Stimulated activated naive CD4-positive, alpha-beta T cell (primary cell): ENCODE data around the gene PLCG1.

Source experiments
- DNase-seq, 6 experiments: peaks; one replicate each; lab custom pipeline; 2025; lab: John Stamatoyannopoulos, UW

PLCG1 gene

DNA sequence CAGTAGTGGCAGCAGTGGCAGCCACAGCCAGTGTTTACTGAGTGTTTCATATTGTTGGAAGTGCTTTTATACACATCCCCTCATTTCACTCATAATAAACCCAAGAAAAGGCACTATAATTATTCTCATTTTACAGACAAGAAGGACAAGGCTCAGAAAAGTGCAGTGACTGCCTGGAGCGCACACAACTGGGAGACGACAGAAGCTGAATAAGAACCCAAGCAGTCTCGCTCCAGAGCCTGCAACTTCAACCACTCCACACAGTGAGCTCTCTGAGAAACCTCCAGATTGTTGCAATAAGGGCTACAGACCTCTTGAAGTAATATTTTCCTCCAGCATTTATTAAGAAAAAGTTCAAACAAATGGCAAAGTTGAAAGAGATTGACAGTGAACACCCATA is 76.9 kb downstream of the PLCG1 start:
- DNase-seq: no peak

GRCh38 chr20:41214666-41215065 is 77.3 kb downstream of the PLCG1 start:
- DNase-seq: no peak

- DNase-seq: no peak
These were observed 80.1 kb downstream of the PLCG1 start for GRCh38 chr20:41217422-41217821.

DNA sequence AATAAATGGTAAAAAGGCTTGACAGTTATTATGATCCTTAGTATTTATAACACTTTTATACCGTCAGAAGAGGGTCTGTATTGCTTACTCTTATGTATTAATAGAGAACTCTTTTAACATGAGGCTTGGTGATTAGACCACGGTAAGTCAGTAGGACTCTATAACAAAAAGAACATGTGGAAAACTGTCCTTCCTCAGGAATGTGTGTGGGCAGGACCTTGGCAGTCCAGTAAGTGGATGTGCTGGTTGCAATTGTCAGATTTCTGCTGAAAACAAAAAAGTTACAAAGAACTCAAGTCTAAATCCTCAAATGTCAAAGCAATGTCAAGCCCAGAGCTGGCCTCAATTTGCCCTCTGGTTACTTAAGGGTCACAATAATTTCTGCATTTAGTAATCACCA is 81.1 kb downstream of the PLCG1 start:
- DNase-seq: no peak

- DNase-seq: no peak
These were observed 82.5 kb downstream of the PLCG1 start for GRCh38 chr20:41219824-41220223.

DNA sequence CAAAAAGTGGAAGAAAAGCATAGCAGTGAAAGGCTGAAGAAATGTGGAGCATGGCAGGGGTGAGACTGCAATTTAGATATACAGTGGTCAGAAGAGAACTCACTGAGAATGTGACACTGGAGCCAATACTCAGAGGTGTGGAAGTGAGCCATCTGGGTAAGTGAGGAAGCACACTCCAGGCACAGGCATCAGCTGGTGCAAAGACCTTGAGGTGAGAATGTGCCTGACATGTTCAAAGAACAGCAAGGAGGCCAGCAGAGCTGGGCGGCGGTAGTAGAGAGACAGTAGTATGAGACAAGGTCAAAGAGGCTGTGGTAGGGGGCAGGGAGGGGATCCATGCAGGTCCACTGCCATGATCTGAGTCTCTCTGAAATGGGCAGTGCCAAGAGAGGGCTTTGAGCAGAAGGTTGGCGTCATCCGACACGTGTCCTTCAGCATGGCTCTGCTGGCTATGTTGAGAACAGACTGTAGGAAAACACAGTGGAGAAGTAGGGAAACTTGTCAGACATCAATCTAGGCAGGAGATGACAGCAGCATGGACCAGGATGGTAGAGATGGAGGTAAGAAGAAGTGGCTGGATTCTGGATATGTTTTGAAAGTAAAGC is 84.4 kb downstream of the PLCG1 start:
- no peak for DNase-seq

GRCh38 chr20:41222296-41222695 is 85.0 kb downstream of the PLCG1 start:
- DNase-seq: no peak

DNA sequence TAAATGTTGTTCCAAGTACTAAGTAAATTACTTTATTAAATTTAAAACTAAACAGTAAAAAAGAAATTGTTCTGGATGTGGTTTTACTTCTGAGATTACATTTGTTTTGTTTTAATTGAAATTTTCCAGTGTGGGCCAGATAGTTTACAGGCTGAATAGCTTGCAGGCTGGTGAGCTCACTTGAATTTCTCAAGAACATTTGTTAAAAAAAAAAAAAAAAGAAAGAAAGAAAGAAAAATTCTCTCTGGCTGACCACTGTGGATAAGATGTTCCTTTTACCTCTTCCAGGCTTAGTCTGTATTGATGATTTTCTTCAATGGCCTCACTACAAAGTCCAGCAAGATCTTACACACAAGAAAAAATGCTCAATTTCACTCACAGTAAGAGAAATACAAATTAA is 85.4 kb downstream of the PLCG1 start:
- no peak for DNase-seq

DNA sequence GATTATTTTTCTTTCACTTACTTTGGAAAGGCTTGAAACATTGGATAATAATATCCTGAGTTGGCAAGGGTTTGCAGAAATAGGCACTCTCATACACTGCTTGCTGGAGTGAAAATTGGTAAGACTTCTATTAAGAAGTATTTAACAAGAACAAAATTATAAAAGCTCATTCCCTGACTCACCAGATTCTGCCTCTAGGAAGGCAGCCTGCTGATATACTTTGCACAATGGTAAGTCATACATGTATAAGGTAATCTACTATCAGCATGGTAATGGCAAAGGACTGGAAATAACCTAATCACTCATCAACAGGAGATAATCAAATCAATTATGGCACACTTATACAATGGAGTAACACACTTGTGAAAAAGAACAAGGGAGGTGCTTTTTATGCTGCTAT is 85.8 kb downstream of the PLCG1 start:
- DNase-seq: no peak

DNA sequence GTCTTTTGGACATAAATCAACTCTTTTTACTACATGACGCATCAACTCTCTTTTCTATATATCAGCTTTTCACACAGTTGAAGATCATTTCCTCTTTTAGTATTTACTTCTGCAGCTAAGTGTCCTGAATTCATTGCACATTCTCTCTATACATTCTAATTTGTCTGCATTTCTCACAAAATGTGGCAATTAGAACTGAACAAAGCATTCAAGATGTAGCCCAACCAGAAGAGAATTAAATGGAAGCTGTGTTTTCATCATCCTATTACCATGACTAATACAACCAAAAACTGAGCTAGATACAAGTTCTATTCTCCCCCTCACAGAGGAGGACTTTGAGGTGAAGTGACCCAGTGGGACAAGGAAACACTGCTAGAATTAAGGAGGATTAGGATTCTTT is 86.9 kb downstream of the PLCG1 start:
- DNase-seq: no peak

DNA sequence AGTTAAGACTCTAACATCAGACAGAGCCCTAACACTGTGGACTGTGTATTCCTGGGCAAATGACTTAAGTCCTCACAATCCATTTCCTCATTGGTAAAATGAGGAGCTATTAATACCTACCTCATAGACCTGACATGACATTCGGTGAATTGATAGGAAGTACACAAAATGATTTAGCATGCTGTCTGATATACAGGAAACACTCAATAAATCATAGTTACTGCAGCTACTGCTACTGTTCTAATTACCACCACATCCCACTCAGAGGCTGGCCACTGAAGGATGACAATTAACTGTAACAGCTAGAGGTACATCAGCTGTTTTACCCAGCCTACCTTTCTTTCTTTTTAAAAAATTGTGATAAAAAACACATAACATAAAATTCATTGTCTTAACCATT is 87.7 kb downstream of the PLCG1 start:
- DNase-seq: no peak

GRCh38 chr20:41226426-41226825 is 89.1 kb downstream of the PLCG1 start:
- no peak for DNase-seq
